Caco-2 (cell line): ENCODE measurements around the gene PTPRN. TPM values are rescaled to one million over a fixed set of nuclear protein-coding genes. Genes with fewer than 3 reads are reported as not detected.

ENCODE experiments used
- BruUV-seq: library from RNA; stranded (reverse); fragments of 400-500 nt; replicated peaks from 2 replicates; lab custom pipeline; 2021; lab: Mats Ljungman, UMichigan
- CTCF ChIA-PET: fragments of 300-600 bp; sonication (Branson Sonifier 250); formaldehyde crosslinking; loops from one replicate; lab custom pipeline; 2022; ENCODE audit warnings: antibody characterized with exemption; lab: Charles Lee
- POLR2A ChIA-PET: fragments of 300-600 bp; sonication (Branson Sonifier 250); formaldehyde crosslinking; loops from one replicate; lab custom pipeline; 2022; ENCODE audit warnings: antibody characterized with exemption; lab: Charles Lee
- DNase-seq, 2 experiments: peaks; one replicate each; pipeline versions ENCODE4 v3.0.0 to v3.0.0-alpha.2; 2020 to 2022
- H3K27me3 ChIP-seq: replicated peaks from 2 replicates; pipeline ENCODE4 v1.6.0; 2011; ENCODE audit warnings: low read length; ENCODE audit not compliant: control insufficient read depth, insufficient read depth
- H3K36me3 ChIP-seq: 2 replicates; pipeline ENCODE4 v1.5.1; 2011; ENCODE audit warnings: low read length; ENCODE audit not compliant: control insufficient read depth, insufficient read depth
- H3K4me1 ChIP-seq: fragments of 250-450 bp; sonication (Bioruptor Pico); 2 replicates; pipeline ENCODE4 v1.5.1; 2020; ENCODE audit warnings: mild to moderate bottlenecking
- H3K4me3 ChIP-seq: 2 replicates; pipeline ENCODE4 v1.5.1; 2011; ENCODE audit warnings: low read depth, mild to moderate bottlenecking, control low read depth, low read length
- H3K9me3 ChIP-seq: fragments of 250-450 bp; sonication (Bioruptor Pico); 2 replicates; pipeline ENCODE4 v1.5.1; 2020; ENCODE audit warnings: mild to moderate bottlenecking, moderate library complexity
- H3K27ac Mint-ChIP-seq: one replicate; pipeline ENCODE4 v1.8.0; 2022; ENCODE audit warnings: mixed read lengths; ENCODE audit not compliant: unreplicated experiment
- H3K27me3 Mint-ChIP-seq: one replicate; pipeline ENCODE4 v1.8.0; 2022; ENCODE audit warnings: mixed read lengths; ENCODE audit not compliant: insufficient read depth, unreplicated experiment
- H3K36me3 Mint-ChIP-seq: one replicate; pipeline ENCODE4 v1.8.0; 2022; ENCODE audit warnings: mild to moderate bottlenecking, mixed read lengths; ENCODE audit not compliant: insufficient read depth, unreplicated experiment
- H3K4me1 Mint-ChIP-seq: one replicate; pipeline ENCODE4 v1.8.0; 2022; ENCODE audit warnings: low read depth, mixed read lengths; ENCODE audit not compliant: unreplicated experiment
- H3K4me3 Mint-ChIP-seq: one replicate; pipeline ENCODE4 v1.8.0; 2022; ENCODE audit warnings: mild to moderate bottlenecking, moderate library complexity, mixed read lengths; ENCODE audit not compliant: unreplicated experiment
- H3K9me3 Mint-ChIP-seq: one replicate; pipeline ENCODE4 v1.8.0; 2022; ENCODE audit warnings: mixed read lengths; ENCODE audit not compliant: unreplicated experiment
- CTCF ChIP-seq, 2 experiments: fragments of 200-600 bp in 1 of 2; IDR thresholded peaks; 1 replicate in 1 of 2; 2 replicates in 1 of 2; pipeline versions ENCODE4 v1.5.1 to v1.8.0; 2011 to 2022; ENCODE audit warnings: antibody characterized with exemption in 1 of 2, control low read depth in 1 of 2, inconsistent platforms in 1 of 2, low read depth in 1 of 2, low read length in 1 of 2, mild to moderate bottlenecking in 1 of 2, moderate library complexity in 1 of 2; ENCODE audit not compliant: insufficient read depth in 1 of 2, severe bottlenecking in 1 of 2, unreplicated experiment in 1 of 2
- intact Hi-C: fragments of 100-400 bp; cut with micrococcal nuclease; formaldehyde crosslinking; loops from one replicate; pipeline ENCODE4 v1.10.0; 2022; ENCODE audit not compliant: unreplicated experiment
- total RNA-seq: library from RNA; stranded (reverse); gene quantifications from 2 replicates; pipeline ENCODE4 v1.2.3, GENCODE V29; 2022

Gene PTPRN
- total RNA-seq, 1 experiment from 2014 or later: not detected

GRCh38 chr2:219302412-219302968 is 6.7 kb downstream of the PTPRN start:
- Mint-ChIP-seq H3K27me3 (peaks cover 26% of the 10 kb centered on the region), H3K36me3 (no peaks in the 10 kb centered on the region), H3K4me3 (no peak overlapping the region), H3K4me1 (no peaks in the 10 kb centered on the region), H3K9me3 (no peaks in the 10 kb centered on the region), H3K27ac (no peak overlapping the region)
- DNase-seq: no peak
- TF ChIP-seq CTCF (IDR thresholded peaks at IDR 0.05; ENCODE audit: insufficient read depth in 1 of 2, low read depth in 1 of 2, low read length in 1 of 2, severe bottlenecking in 1 of 2, unreplicated experiment in 1 of 2): no peak
- Histone ChIP-seq H3K4me1 (no peaks in the 10 kb centered on the region; the same call in 1 of the 2 replicates), H3K4me3 (no peak overlapping the region), H3K9me3 (no peaks in the 10 kb centered on the region), H3K27me3 (no peaks in the 10 kb centered on the region; the same call in none of the 2 replicates), H3K36me3 (no peaks in the 10 kb centered on the region)
- intact Hi-C loops: no loop called here
- ChIA-PET CTCF (no interaction called here), POLR2A (no interaction called here)
- BruUV-seq: no TSS peak

- H3K27me3 ChIP-seq: no peaks in the 10 kb centered on the region; the same call in none of the 2 replicates
- peaks cover 18% of the 10 kb centered on the region for H3K27me3 Mint-ChIP-seq
- POLR2A ChIA-PET: no interaction called here
Observed at GRCh38 chr2:219300022-219300421, 9.2 kb downstream of the PTPRN start.

GRCh38 chr2:219299372-219299760 is 9.8 kb downstream of the PTPRN start:
- Mint-ChIP-seq H3K4me1 (no peaks in the 10 kb centered on the region), H3K4me3 (no peak overlapping the region), H3K9me3 (no peaks in the 10 kb centered on the region), H3K27me3 (peaks cover 14% of the 10 kb centered on the region), H3K27ac (no peak overlapping the region), H3K36me3 (peaks cover 5% of the 10 kb centered on the region)
- ChIA-PET CTCF (interaction anchor here (0.9 to 1.4 kb wide), 2 partner anchors 15 to 141 kb away, joined by 3 read pairs; no protein-coding TSS in a partner anchor), POLR2A (interaction anchor here (0.5 kb wide), 1 partner anchor 89 kb away, joined by 5 read pairs; no protein-coding TSS in a partner anchor)
- no TSS peak for BruUV-seq
- Histone ChIP-seq H3K4me1 (peaks cover 4% of the 10 kb centered on the region; the same call in 1 of the 2 replicates), H3K9me3 (no peaks in the 10 kb centered on the region), H3K36me3 (no peaks in the 10 kb centered on the region), H3K27me3 (no peaks in the 10 kb centered on the region; the same call in none of the 2 replicates), H3K4me3 (no peak overlapping the region)
- no peak for DNase-seq
- TF ChIP-seq CTCF (IDR thresholded peaks at IDR 0.05; ENCODE audit: insufficient read depth in 1 of 2, low read depth in 1 of 2, low read length in 1 of 2, severe bottlenecking in 1 of 2, unreplicated experiment in 1 of 2): no peak
- intact Hi-C loops: loop anchor here (2.0 to 5.0 kb wide), 2 partner anchors 87 to 242 kb away; partner anchors contain the start of gene DNPEP

More at GRCh38 chr2:219300022-219300421, 9.2 kb downstream of the PTPRN start:
- no peak for DNase-seq
- no TSS peak for BruUV-seq
- intact Hi-C loops: no loop called here
- H3K27ac Mint-ChIP-seq: no peak overlapping the region
- no peaks in the 10 kb centered on the region for H3K9me3 ChIP-seq
- H3K9me3 Mint-ChIP-seq: no peaks in the 10 kb centered on the region
- no peak overlapping the region for H3K4me3 ChIP-seq
- no peak overlapping the region for H3K4me3 Mint-ChIP-seq
- CTCF ChIA-PET: interaction anchor here (1.4 kb wide), 1 partner anchor 14 kb away, joined by 3 read pairs; no protein-coding TSS in a partner anchor
- H3K4me1 ChIP-seq: peaks cover 4% of the 10 kb centered on the region; the same call in 1 of the 2 replicates
- no peak for TF ChIP-seq CTCF (IDR thresholded peaks at IDR 0.05; ENCODE audit: insufficient read depth in 1 of 2, low read depth in 1 of 2, low read length in 1 of 2, severe bottlenecking in 1 of 2, unreplicated experiment in 1 of 2)
- H3K4me1 Mint-ChIP-seq: no peaks in the 10 kb centered on the region
- no peaks in the 10 kb centered on the region for H3K36me3 ChIP-seq
- peaks cover 5% of the 10 kb centered on the region for H3K36me3 Mint-ChIP-seq
